Measurements from ENCODE around the gene STH. TPM values are rescaled to one million over a fixed set of nuclear protein-coding genes. Genes with fewer than 3 reads are reported as not detected.
A peak's percentile ranks its signal among the peaks of the same experiment; 100 is the strongest.
"Not testable (repeated sequence)": the region's sequence is repeated elsewhere in the genome, so short reads cannot be mapped to it uniquely, and the experiment has no call there.

The STH gene
- total RNA-seq, 2 experiments from 2014 or later, result not detected

- ChIA-PET POLR2A (no interaction called here), CTCF (interaction anchor here (0.9 to 6.4 kb wide), 13 partner anchors 11 to 213 kb away, joined by 3 to 53 read pairs (median 4); no protein-coding TSS in a partner anchor)
- DNase-seq, result no peak
- H3K36me3 Mint-ChIP-seq (ENCODE audit: low read depth), result no peaks in the 10 kb centered on the region
- peaks cover 5% of the 10 kb centered on the region for H3K27me3 Mint-ChIP-seq (ENCODE audit: low read depth)
- no peaks in the 10 kb centered on the region for H3K4me1 Mint-ChIP-seq (ENCODE audit: low read depth)
- H3K27ac Mint-ChIP-seq, result no peak overlapping the region
- no peaks in the 10 kb centered on the region for H3K9me3 Mint-ChIP-seq (ENCODE audit: insufficient read depth)
- no peak overlapping the region for H3K4me3 Mint-ChIP-seq
- ATAC-seq, result no peak
These were observed 2.6 kb downstream of the STH start for GRCh38 chr17:46001390-46002310.

GRCh38 chr17:46002311-46002972, 3.4 kb downstream of the STH start:
- CTCF ChIA-PET, result interaction anchor here (0.6 to 6.4 kb wide), 19 partner anchors 11 to 284 kb away, joined by 3 to 53 read pairs (median 4); no protein-coding TSS in a partner anchor
- Mint-ChIP-seq H3K27ac (no peak overlapping the region), H3K4me3 (no peak overlapping the region), H3K27me3 (ENCODE audit: low read depth) (peaks cover 5% of the 10 kb centered on the region), H3K36me3 (ENCODE audit: low read depth) (no peaks in the 10 kb centered on the region), H3K9me3 (ENCODE audit: insufficient read depth) (no peaks in the 10 kb centered on the region), H3K4me1 (ENCODE audit: low read depth) (no peaks in the 10 kb centered on the region)
- DNase-seq, result peak; percentile 84
- ATAC-seq, result peak; percentile 93
- POLR2A ChIA-PET, result no interaction called here

GRCh38 chr17:46002973-46003316, 3.9 kb downstream of the STH start:
- ATAC-seq (no peak), DNase-seq (no peak)
- H3K4me1 Mint-ChIP-seq (ENCODE audit: low read depth), result no peaks in the 10 kb centered on the region
- H3K27me3 Mint-ChIP-seq (ENCODE audit: low read depth), result peaks cover 7% of the 10 kb centered on the region
- ChIA-PET CTCF (interaction anchor here (0.6 to 6.4 kb wide), 16 partner anchors 10 to 284 kb away, joined by 3 to 53 read pairs (median 4); no protein-coding TSS in a partner anchor), POLR2A (no interaction called here)
- H3K27ac Mint-ChIP-seq, result no peak overlapping the region
- H3K36me3 Mint-ChIP-seq (ENCODE audit: low read depth), result no peaks in the 10 kb centered on the region
- H3K9me3 Mint-ChIP-seq (ENCODE audit: insufficient read depth), result no peaks in the 10 kb centered on the region
- H3K4me3 Mint-ChIP-seq, result no peak overlapping the region

- DNase-seq, result no peak
- Mint-ChIP-seq H3K4me1 (ENCODE audit: low read depth) (no peaks in the 10 kb centered on the region), H3K27me3 (ENCODE audit: low read depth) (peaks cover 7% of the 10 kb centered on the region), H3K9me3 (ENCODE audit: insufficient read depth) (no peaks in the 10 kb centered on the region), H3K4me3 (no peak overlapping the region), H3K36me3 (ENCODE audit: low read depth) (no peaks in the 10 kb centered on the region), H3K27ac (no peak overlapping the region)
- POLR2A ChIA-PET, result no interaction called here
- CTCF ChIA-PET, result interaction anchor here (1.3 to 6.4 kb wide), 9 partner anchors 9 to 283 kb away, joined by 3 to 53 read pairs (median 6); partner anchors contain the start of gene KANSL1
- no peak for ATAC-seq
These were observed 5.1 kb downstream of the STH start for GRCh38 chr17:46003907-46004748.

- ATAC-seq; H3K27me3 Mint-ChIP-seq (ENCODE audit: low read depth); H3K4me1 Mint-ChIP-seq (ENCODE audit: low read depth); H3K27ac Mint-ChIP-seq; H3K4me3 Mint-ChIP-seq; POLR2A ChIA-PET; DNase-seq; H3K9me3 Mint-ChIP-seq (ENCODE audit: insufficient read depth); H3K36me3 Mint-ChIP-seq (ENCODE audit: low read depth): not testable (repeated sequence)
- CTCF ChIA-PET, result interaction anchor here (3.2 kb wide), 1 partner anchor 207 kb away, joined by 11 read pairs; no protein-coding TSS in a partner anchor
These were observed 7.0 kb downstream of the STH start for GRCh38 chr17:46006082-46006481.

- Mint-ChIP-seq H3K27me3 (ENCODE audit: low read depth) (peaks cover 7% of the 10 kb centered on the region), H3K4me1 (ENCODE audit: low read depth) (no peaks in the 10 kb centered on the region), H3K27ac (no peak overlapping the region), H3K36me3 (ENCODE audit: low read depth) (no peaks in the 10 kb centered on the region), H3K9me3 (ENCODE audit: insufficient read depth) (no peaks in the 10 kb centered on the region), H3K4me3 (no peak overlapping the region)
- ChIA-PET CTCF (interaction anchor here (2.1 to 3.2 kb wide), 2 partner anchors 37 to 205 kb away, joined by 7 to 11 read pairs; no protein-coding TSS in a partner anchor), POLR2A (no interaction called here)
- ATAC-seq, result no peak
- DNase-seq, result no peak
These were observed 8.5 kb downstream of the STH start for GRCh38 chr17:46007461-46007965.

GRCh38 chr17:46008591-46008990, 9.5 kb downstream of the STH start:
- POLR2A ChIA-PET, result no interaction called here

GRCh38 chr17:46009681-46010596, 10.9 kb downstream of the STH start:
- H3K27me3 Mint-ChIP-seq (ENCODE audit: low read depth), result peaks cover 7% of the 10 kb centered on the region
- no peaks in the 10 kb centered on the region for H3K9me3 Mint-ChIP-seq (ENCODE audit: insufficient read depth)
- no peak for DNase-seq
- POLR2A ChIA-PET, result interaction anchor here (0.7 kb wide), 1 partner anchor 24 kb away, joined by 3 read pairs; no protein-coding TSS in a partner anchor
- ATAC-seq, result no peak
- no peaks in the 10 kb centered on the region for H3K36me3 Mint-ChIP-seq (ENCODE audit: low read depth)
- no peaks in the 10 kb centered on the region for H3K4me1 Mint-ChIP-seq (ENCODE audit: low read depth)
- H3K4me3 Mint-ChIP-seq, result no peak overlapping the region
- H3K27ac Mint-ChIP-seq, result no peak overlapping the region
- CTCF ChIA-PET, result no interaction called here

More at GRCh38 chr17:46008591-46008990, 9.5 kb downstream of the STH start:
- H3K4me3 Mint-ChIP-seq, result no peak overlapping the region
- H3K36me3 Mint-ChIP-seq (ENCODE audit: low read depth), result no peaks in the 10 kb centered on the region
- no peaks in the 10 kb centered on the region for H3K4me1 Mint-ChIP-seq (ENCODE audit: low read depth)
- peaks cover 7% of the 10 kb centered on the region for H3K27me3 Mint-ChIP-seq (ENCODE audit: low read depth)
- no peaks in the 10 kb centered on the region for H3K9me3 Mint-ChIP-seq (ENCODE audit: insufficient read depth)
- no peak for ATAC-seq
- CTCF ChIA-PET, result interaction anchor here (2.1 to 3.2 kb wide), 2 partner anchors 36 to 204 kb away, joined by 7 to 11 read pairs; no protein-coding TSS in a partner anchor
- DNase-seq, result no peak
- no peak overlapping the region for H3K27ac Mint-ChIP-seq

GRCh38 chr17:46010597-46011186, 11.6 kb downstream of the STH start:
- H3K9me3 Mint-ChIP-seq (ENCODE audit: insufficient read depth), result no peaks in the 10 kb centered on the region
- POLR2A ChIA-PET, result no interaction called here
- no peak overlapping the region for H3K27ac Mint-ChIP-seq
- H3K36me3 Mint-ChIP-seq (ENCODE audit: low read depth), result no peaks in the 10 kb centered on the region
- DNase-seq (no peak), ATAC-seq (no peak)
- H3K4me3 Mint-ChIP-seq, result no peak overlapping the region
- CTCF ChIA-PET, result interaction anchor here (0.7 kb wide), 1 partner anchor 202 kb away, joined by 3 read pairs; no protein-coding TSS in a partner anchor
- no peaks in the 10 kb centered on the region for H3K4me1 Mint-ChIP-seq (ENCODE audit: low read depth)
- peaks cover 5% of the 10 kb centered on the region for H3K27me3 Mint-ChIP-seq (ENCODE audit: low read depth)

- no peak for ATAC-seq
- Mint-ChIP-seq H3K4me3 (no peak overlapping the region), H3K27ac (no peak overlapping the region), H3K9me3 (ENCODE audit: insufficient read depth) (no peaks in the 10 kb centered on the region), H3K36me3 (ENCODE audit: low read depth) (no peaks in the 10 kb centered on the region), H3K4me1 (ENCODE audit: low read depth) (no peaks in the 10 kb centered on the region), H3K27me3 (ENCODE audit: low read depth) (peaks cover 2% of the 10 kb centered on the region)
- ChIA-PET CTCF (interaction anchor here (0.7 kb wide), 1 partner anchor 201 kb away, joined by 3 read pairs; no protein-coding TSS in a partner anchor), POLR2A (no interaction called here)
- no peak for DNase-seq
These were observed 12.9 kb downstream of the STH start for GRCh38 chr17:46011711-46012505.
